HUES48 (cell line): ENCODE data around the gene RPL27A.

Source experiments
- H3K27ac ChIP-seq: one replicate; pipeline ENCODE4 v1.7.0; 2013; ENCODE audit warnings: low read depth, low read length, inconsistent platforms
- H3K27me3 ChIP-seq: 2 replicates; pipeline ENCODE4 v1.6.1; 2013; ENCODE audit warnings: mild to moderate bottlenecking, low read length; ENCODE audit not compliant: control insufficient read depth, insufficient read depth
- H3K36me3 ChIP-seq: 2 replicates; pipeline ENCODE4 v1.6.1; 2013; ENCODE audit warnings: low read length; ENCODE audit not compliant: control insufficient read depth, insufficient read depth
- H3K4me1 ChIP-seq: 2 replicates; pipeline ENCODE4 v1.6.1; 2013; ENCODE audit warnings: mild to moderate bottlenecking, low read length; ENCODE audit not compliant: control insufficient read depth, insufficient read depth
- H3K4me3 ChIP-seq: 2 replicates; pipeline ENCODE4 v1.5.1; 2013; ENCODE audit warnings: mild to moderate bottlenecking, low read depth, low read length
- H3K9ac ChIP-seq: 2 replicates; pipeline ENCODE4 v1.6.1; 2013; ENCODE audit warnings: mild to moderate bottlenecking, low read depth, low read length, moderate library complexity
- H3K9me3 ChIP-seq: 2 replicates; pipeline ENCODE4 v1.6.1; 2013; ENCODE audit warnings: low read length; ENCODE audit not compliant: control insufficient read depth, insufficient read depth

Gene RPL27A

GRCh38 chr11:8698917-8699441 is 16.4 kb downstream of the RPL27A start:
- peak overlapping the region; percentile 28; the same call in 1 of the 2 replicates for H3K9ac ChIP-seq
- peaks cover 37% of the 10 kb centered on the region for H3K36me3 ChIP-seq
- 0 out of 2 replicates have a peak overlapping the region, but pooled peaks have one; percentile 12 for H3K4me3 ChIP-seq
- H3K9me3 ChIP-seq = no peaks in the 10 kb centered on the region
- H3K4me1 ChIP-seq = peaks cover 44% of the 10 kb centered on the region
- H3K27ac ChIP-seq = peak overlapping the region; percentile 83
- no peaks in the 10 kb centered on the region for H3K27me3 ChIP-seq

GRCh38 chr11:8699903-8700302 is 17.3 kb downstream of the RPL27A start:
- peak overlapping the region; percentile 38 for H3K9ac ChIP-seq
- H3K4me1 ChIP-seq = peaks cover 44% of the 10 kb centered on the region
- peak overlapping the region; percentile 83 for H3K27ac ChIP-seq
- no peaks in the 10 kb centered on the region for H3K27me3 ChIP-seq
- H3K36me3 ChIP-seq = peaks cover 29% of the 10 kb centered on the region
- no peaks in the 10 kb centered on the region for H3K9me3 ChIP-seq
- no peak overlapping the region for H3K4me3 ChIP-seq

GRCh38 chr11:8701891-8702597 is 19.5 kb downstream of the RPL27A start:
- peaks cover 44% of the 10 kb centered on the region for H3K4me1 ChIP-seq
- H3K36me3 ChIP-seq = peaks cover 11% of the 10 kb centered on the region
- no peak overlapping the region for H3K4me3 ChIP-seq
- no peak overlapping the region for H3K9ac ChIP-seq
- H3K27me3 ChIP-seq = no peaks in the 10 kb centered on the region
- H3K27ac ChIP-seq = peak overlapping the region; percentile 11
- H3K9me3 ChIP-seq = no peaks in the 10 kb centered on the region

GRCh38 chr11:8702598-8702915 is 20.0 kb downstream of the RPL27A start:
- no peaks in the 10 kb centered on the region for H3K9me3 ChIP-seq
- H3K36me3 ChIP-seq = peaks cover 8% of the 10 kb centered on the region
- no peaks in the 10 kb centered on the region for H3K27me3 ChIP-seq
- no peak overlapping the region for H3K9ac ChIP-seq
- H3K27ac ChIP-seq = no peak overlapping the region
- no peak overlapping the region for H3K4me3 ChIP-seq
- H3K4me1 ChIP-seq = peaks cover 42% of the 10 kb centered on the region

DNA sequence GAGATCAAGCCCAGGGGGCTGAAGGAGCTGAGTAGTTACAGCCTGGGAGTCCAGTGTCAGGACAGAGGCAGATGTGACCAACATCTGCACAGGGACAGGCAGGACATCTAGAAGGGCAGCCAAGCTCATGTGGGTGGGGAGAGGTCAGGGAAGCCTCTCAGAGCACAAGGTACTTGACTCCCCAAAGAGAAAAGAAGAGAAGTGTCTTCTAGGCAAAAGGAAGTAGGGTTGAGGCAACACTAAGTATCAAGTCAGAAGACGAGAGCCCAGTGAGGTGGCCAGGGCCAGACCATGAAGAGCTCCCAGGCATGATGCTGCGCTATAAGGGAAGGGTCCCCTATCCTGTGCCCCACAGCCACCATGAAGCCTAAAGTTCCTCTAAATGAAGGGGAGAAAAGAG is 21.5 kb downstream of the RPL27A start:
- Histone ChIP-seq H3K36me3 (peaks cover 6% of the 10 kb centered on the region; the same call in 1 of the 2 replicates), H3K27me3 (no peaks in the 10 kb centered on the region), H3K9me3 (no peaks in the 10 kb centered on the region), H3K4me3 (no peak overlapping the region), H3K9ac (no peak overlapping the region), H3K4me1 (peaks cover 33% of the 10 kb centered on the region), H3K27ac (no peak overlapping the region)

GRCh38 chr11:8705146-8705545 is 22.6 kb downstream of the RPL27A start:
- H3K9ac ChIP-seq = no peak overlapping the region
- H3K9me3 ChIP-seq = no peaks in the 10 kb centered on the region
- H3K4me1 ChIP-seq = peaks cover 26% of the 10 kb centered on the region
- peaks cover 6% of the 10 kb centered on the region; the same call in 1 of the 2 replicates for H3K36me3 ChIP-seq
- no peak overlapping the region for H3K4me3 ChIP-seq
- H3K27ac ChIP-seq = no peak overlapping the region
- no peaks in the 10 kb centered on the region for H3K27me3 ChIP-seq

DNA sequence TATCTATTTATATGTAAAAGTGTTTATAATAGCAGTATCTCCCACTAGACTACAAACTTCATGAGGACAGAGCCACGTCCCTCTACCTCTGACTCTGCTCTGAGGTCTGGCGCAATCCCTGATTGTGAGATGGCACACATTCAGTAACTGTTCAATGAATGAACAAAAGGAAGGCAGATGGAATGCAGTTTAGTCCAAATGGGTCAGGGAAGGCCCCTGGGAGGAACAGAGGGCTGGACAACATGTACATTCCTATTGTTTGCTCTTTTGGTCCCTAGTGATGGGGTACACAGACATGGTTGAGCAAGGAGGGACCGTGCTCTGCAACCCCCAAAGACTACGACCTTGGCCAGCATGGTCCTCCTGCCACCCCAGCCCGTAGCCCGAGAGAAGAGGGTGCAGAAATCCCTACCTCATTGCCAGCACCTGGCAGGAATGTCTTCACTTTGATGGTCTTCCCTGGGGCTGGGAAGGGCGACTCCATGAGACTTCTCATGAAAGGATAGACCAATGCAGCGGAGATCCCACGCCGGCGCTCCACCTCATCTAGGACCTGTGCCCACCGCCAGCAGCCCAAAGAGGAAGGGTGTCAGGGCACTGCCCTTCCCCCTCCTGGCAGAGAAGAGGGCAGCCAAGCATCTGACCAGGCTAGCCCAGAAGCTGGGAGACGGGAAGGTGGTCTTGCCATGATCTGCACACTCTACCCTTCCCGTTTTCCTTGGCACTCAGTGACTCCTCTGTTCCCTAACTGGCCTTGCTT is 24.3 kb downstream of the RPL27A start:
- Histone ChIP-seq H3K27ac (no peak overlapping the region), H3K9ac (no peak overlapping the region), H3K27me3 (no peaks in the 10 kb centered on the region), H3K4me1 (peaks cover 15% of the 10 kb centered on the region; the same call in 1 of the 2 replicates), H3K9me3 (no peaks in the 10 kb centered on the region), H3K36me3 (peaks cover 6% of the 10 kb centered on the region; the same call in 1 of the 2 replicates), H3K4me3 (no peak overlapping the region)

DNA sequence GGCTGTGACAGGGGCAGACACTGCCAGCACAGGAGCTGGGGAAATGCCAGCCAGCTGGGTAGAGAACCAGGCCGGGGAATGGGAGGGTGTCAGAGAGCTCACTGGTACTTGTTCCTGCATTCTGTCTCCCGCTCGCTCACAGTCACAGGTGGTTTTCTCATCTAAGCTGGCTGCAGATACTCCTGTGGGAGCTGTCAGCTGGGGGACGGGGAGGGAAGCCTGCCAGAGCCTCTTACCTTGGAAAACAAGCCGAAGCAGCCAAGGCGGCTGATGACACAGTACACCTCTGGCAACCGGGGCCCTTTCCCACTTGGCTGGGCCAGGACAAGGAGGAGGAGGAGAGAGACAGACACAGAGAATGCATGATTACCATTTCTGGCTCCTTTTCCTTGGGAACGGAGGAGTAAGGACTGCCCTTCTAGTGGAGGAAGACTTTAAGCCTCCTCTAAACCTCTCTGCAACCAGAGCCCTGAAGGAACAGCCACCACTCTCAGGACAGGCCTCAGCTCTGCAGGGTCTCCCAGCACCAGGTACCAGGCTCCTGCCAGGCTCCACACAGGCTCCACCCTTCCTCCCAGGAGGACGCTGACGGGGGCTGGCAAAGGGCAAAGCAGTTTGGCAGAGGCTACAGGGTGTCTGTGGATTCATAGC is 25.1 kb downstream of the RPL27A start:
- H3K4me3 ChIP-seq = no peak overlapping the region

DNA sequence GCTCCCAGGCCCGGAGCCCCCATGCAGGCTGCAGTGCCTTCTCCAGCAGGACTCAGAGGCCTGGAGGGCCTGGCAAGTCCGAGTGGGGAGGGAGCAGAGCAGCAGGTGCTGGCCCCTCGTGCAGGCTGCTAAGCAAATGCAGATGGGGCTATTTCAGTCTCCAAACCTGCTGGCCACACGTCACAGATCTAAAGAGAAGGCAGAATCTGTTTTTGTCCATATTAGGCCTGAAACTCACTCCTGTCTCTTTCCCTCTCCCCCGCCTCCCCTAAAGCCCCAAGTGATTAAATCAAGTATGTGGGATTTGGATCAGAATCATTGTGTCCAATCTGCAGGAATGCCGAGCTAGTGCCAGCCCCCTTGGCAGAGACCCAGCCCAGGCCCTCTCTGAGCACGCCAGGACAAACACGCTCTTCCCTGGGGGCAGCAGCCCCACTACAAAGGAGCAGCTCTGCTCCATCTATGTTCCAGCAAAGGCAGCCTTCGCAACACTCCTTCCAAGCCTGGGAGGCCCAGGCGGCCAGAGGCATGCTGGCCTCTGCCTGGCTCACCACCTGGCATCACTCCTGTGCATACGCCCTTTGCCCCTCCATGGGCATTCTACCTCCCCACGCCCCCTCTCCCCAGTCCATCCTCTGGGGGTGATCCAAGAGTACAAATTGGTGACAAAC is 26.5 kb downstream of the RPL27A start:
- Histone ChIP-seq H3K36me3 (peaks cover 6% of the 10 kb centered on the region; the same call in 1 of the 2 replicates), H3K27ac (peak overlapping the region; percentile 78), H3K4me1 (peaks cover 11% of the 10 kb centered on the region; the same call in 1 of the 2 replicates), H3K9ac (peak overlapping the region; percentile 25; the same call in 1 of the 2 replicates), H3K9me3 (no peaks in the 10 kb centered on the region), H3K27me3 (no peaks in the 10 kb centered on the region), H3K4me3 (no peak overlapping the region)

More for the DNA sequence above, 25.1 kb downstream of the RPL27A start:
- H3K27me3 ChIP-seq = no peaks in the 10 kb centered on the region
- H3K36me3 ChIP-seq = peaks cover 6% of the 10 kb centered on the region; the same call in 1 of the 2 replicates
- peak overlapping the region; percentile 32 for H3K27ac ChIP-seq
- H3K9me3 ChIP-seq = no peaks in the 10 kb centered on the region
- no peak overlapping the region for H3K9ac ChIP-seq
- peaks cover 11% of the 10 kb centered on the region; the same call in 1 of the 2 replicates for H3K4me1 ChIP-seq

GRCh38 chr11:8709777-8710176 is 27.2 kb downstream of the RPL27A start:
- peak overlapping the region; percentile 78 for H3K27ac ChIP-seq
- no peaks in the 10 kb centered on the region for H3K9me3 ChIP-seq
- H3K9ac ChIP-seq = no peak overlapping the region
- H3K27me3 ChIP-seq = no peaks in the 10 kb centered on the region
- H3K4me1 ChIP-seq = peaks cover 11% of the 10 kb centered on the region; the same call in 1 of the 2 replicates
- no peak overlapping the region for H3K4me3 ChIP-seq
- H3K36me3 ChIP-seq = peaks cover 6% of the 10 kb centered on the region; the same call in 1 of the 2 replicates
